DND-41 (cell line): Measurements from ENCODE around the gene TEKT2.

Experiments used
- CTCF ChIP-seq: IDR thresholded peaks from 2 replicates; pipeline ENCODE4 v1.5.1; 2012; ENCODE audit warnings: borderline replicate concordance, low read length, moderate library complexity, mild to moderate bottlenecking; ENCODE audit not compliant: poor library complexity, severe bottlenecking; ENCODE audit errors: extremely low read depth
- EZH2 ChIP-seq: IDR thresholded peaks from 3 replicates; pipeline ENCODE4 v1.6.1; 2012; ENCODE audit warnings: borderline replicate concordance, low read depth, mild to moderate bottlenecking, moderate library complexity, low read length, inconsistent platforms; ENCODE audit not compliant: severe bottlenecking

GRCh38 chr1:36096500-36097432 lies 12.9 kb downstream of the TEKT2 start:
- TF ChIP-seq CTCF, result peak; percentile 48
- no peak for TF ChIP-seq EZH2
